CD4-positive, alpha-beta T cell treated with Interleukin-6 for 4 hours (primary cell): ENCODE data around the gene DSG3.

Source experiments
- DNase-seq: peaks from one replicate; pipeline ENCODE4 v3.0.0-alpha.2; 2020; ENCODE audit warnings: mixed read lengths

Gene DSG3

DNA sequence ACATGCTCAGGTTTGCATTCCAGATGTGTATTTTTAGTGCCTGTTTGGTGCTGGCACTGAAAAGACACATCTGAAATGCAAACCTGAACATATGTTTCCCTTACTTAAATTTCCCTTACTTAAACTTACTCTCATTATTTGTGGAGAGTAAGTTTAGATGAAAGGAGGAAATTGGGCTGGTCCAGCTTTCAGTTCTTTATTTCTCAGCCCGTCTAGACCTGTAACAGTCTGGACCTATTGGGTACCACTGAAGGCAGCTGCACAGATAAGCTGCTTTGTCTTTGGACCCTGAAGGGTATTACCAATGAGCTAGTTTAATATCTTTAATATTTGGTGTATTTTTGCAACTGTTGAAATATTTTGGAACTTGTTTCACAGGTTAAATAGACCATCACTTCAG, 17.0 kb upstream of the DSG3 start:
- no peak for DNase-seq

DNA sequence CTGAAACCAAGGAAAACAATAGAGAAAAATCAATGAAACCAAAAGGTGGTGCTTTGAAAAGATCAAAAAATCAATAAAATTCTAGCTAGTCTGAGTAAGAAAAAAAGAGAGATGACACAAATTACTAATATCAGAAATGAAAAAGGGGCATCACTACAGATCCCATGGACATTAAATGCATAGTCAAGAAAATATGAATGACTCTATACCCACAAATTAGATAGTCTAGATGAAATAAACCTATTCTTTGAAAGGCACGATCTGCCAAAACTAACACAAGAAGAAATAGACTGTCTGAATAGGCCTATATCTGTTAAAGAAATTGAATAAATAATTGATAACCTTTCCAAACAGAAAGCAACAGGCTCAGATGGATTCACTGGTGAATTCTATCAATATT, 15.2 kb upstream of the DSG3 start:
- no peak for DNase-seq

DNA sequence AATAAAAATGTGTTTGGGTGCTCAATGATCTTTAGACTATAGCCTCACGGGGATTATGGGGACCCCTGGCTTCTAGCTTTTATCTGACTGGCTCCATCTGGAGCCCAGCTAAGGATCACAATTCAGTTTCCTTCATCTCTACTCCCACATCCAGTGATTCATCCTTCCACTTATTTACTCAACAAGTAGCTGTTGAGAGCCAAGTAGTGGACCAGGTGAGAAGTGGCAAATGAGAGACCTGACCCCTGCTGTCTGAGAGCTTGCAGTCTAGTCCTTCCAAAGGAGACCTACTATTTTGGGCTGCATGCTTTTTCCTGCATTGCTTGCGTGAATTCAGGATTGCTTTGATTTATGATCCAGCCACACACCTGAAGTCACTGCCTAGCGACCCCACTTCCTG, 10.7 kb upstream of the DSG3 start:
- no peak for DNase-seq

DNA sequence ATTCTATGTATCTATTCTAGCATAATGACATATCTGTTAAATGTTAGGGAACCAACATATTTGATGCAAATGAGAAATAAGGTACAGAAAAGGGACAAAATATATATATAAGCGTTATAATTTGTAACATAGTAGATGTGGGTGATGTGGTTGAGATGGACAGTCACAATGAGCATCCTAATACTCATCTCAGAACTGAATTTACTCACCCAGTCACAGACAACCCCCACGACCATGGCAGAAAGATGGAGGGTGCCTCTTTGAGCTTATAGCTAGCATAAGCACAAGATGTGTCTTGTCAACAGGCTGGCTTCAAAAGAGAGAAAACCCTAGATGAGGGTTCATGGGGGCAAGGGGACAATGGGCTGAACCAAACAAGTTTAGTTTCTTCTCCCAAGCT, 9.1 kb upstream of the DSG3 start:
- no peak for DNase-seq

DNA sequence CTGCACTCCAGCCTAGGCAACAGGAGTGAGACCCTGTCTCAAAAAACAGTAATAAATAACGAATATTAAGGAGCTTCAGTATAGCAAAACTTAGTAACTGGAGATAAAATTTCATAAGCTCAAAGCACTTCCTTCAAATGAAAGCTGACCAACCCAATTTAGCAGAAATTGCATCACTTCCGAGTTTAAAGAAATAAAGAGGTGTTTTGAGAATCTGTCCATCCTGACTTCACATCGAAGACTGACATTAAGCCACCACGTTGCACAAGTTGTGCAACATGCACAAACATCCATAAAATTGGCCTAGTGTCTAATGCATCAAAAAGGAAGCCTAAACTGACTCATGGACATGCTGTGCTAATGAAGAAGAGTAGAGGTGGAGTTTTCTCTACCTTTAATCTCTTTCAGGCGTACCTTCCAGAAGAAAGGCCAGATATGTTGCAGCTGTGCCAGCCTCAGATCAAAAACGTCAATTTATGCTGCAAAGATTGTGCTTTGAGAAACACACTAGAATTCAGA, 7.7 kb upstream of the DSG3 start:
- DNase-seq, result no peak

DNA sequence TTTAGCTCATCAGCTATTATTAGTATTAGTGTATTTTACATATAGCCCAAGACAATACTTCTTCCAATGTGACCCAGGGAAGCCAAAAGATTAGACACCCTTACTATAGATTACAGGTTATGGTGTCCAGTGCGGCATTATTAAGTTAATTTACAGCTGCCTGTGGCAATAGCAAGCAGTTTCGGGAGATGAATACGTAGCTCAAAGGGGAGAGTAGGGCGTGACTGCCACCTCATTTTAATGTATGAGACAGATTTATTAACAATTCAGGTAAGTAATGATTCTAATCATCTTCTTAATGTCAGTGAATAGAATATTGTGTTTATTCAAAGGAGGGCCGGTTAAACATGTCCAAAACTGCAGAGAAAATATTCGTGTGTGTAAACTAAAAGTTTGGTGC, 6.8 kb upstream of the DSG3 start:
- no peak for DNase-seq

DNA sequence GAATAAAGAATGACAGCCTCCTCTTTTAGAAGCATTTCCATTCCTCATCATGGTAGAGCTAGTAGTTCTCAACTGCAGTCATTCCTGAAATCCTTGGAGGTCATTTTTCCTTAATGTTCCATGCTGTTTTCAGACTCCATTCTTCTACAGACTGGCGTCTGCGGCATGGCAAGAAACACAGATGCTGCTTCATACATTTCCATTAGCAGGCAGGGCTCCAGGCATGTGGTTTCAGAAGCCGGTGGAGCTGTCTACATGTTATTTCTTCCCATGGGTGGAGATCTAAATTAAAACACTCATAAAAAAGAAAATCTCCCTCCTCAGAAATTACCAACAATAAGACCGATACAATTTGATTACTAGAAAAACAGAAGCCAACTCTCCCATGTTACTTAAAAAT, 6.0 kb upstream of the DSG3 start:
- no peak for DNase-seq

DNA sequence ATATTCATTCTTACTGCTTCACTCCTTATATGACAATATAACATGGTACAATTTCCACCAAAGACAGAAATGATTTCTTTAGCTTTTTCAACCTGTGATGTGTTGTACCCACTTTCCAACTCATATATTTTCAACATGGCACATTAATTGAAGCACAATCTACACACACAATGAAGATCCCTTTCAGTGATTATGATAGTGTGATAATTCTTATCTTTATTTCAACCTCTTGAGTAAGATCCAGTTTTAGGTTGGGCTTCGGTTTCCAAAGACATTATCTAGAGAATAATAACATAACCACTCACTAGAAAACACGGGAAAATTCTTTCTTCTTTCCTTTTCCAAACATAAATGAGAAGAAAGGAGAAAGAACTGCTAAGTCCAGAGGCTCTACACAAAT, 3.4 kb upstream of the DSG3 start:
- no peak for DNase-seq

DNA sequence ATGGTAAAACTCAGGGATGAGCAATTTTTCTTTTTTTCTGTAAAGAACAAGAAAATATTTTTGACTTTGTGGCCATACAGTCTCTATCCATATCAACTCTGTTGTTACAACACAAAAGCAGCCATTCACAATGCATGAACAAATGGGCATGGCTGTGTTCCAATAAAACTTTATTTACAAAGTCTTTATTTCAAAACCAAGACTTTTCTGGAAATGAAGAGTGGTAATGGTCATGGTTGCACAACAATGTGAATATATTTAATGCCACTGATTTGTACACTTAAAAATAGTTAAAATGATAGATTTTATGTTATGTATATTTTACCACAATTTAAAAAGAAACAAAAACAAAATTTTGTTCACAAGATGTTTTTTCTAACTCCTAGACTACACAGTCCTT, 1.6 kb upstream of the DSG3 start:
- no peak for DNase-seq

DNA sequence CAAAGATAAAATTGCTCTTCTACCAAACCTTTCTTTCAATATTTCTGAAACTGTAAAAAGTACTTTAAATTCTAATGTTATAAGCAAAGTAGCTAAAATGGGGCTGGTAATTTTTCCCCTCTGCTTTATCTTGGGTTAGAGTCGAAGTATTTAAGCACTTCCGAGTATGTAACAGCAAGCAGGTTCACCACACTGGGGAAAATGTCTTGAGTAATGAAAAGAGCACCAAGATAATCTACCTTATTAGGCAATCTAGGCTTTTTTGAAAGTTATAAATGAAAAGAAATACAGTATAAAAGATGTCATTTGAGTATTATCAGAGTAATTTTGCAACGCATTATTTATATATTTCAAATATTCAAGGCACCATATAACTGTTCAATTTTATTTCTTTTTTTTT, 687 bp upstream of the DSG3 start:
- DNase-seq, result no peak

DNA sequence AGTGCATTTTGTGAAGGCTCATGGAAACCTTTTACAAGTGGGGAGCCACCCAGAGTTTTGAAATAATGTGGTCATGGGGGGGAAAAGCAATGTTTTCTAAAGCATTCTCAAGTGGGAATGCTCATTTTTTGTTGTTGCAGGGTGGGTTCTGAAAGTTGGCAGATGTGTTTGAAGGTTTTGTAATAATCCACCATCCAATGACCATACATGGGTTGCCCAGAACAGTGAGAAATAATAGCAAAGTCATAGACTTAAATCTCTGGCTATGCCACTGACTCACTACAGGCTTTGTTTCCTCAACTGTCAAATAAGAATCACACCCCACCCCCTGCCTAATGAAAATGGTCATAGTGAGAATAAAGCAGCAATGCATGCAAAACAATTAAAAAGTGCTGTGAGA, 2.9 kb downstream of the DSG3 start:
- no peak for DNase-seq

DNA sequence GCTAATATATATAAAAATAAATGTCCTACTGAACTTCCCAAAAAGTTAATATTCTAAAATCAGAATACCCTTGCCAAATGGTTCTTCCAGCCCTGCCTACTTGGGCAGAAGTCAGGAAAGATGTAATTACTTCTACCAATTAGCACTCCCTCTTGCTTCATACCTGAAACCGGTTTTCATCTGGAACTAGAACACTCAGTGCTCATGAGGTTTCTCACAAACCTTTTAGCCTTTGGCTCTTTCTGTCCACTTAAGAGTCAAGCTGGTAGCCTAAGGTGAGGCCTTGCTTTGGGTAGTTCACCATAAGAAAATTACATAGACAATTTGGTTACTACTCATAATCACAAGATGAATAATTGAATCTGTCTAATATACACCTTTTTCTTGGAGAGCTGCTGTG, 4.1 kb downstream of the DSG3 start:
- no peak for DNase-seq

DNA sequence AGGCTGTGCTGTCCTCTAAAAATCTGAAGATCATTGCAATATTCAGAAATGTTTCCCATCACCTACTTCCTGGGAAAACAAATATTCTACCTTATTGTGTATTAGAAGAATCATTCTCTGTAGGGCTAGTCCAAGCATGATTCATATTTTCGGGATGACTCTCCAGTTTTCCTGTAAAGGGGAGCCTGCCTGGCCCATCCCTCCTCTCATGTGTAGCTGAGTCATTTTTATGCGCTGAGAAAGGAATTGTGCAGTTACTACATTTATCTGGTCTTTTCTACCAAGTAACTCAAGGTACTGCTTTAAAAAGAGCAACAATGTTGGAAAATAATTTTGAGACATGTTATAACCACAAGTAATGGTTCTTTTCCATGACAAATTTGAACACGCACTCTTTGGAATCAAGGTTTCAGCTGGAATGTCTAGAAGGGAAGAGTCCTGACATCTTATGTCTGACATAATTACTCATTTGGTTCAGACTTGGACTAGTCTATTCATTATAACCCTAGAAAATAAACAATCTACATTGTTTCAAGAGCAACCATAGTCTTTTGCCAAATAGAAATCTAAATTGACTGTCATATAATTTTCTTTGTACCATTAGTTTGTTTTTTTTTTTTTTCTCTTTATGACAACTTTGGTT, 6.6 kb downstream of the DSG3 start:
- DNase-seq, result no peak

DNA sequence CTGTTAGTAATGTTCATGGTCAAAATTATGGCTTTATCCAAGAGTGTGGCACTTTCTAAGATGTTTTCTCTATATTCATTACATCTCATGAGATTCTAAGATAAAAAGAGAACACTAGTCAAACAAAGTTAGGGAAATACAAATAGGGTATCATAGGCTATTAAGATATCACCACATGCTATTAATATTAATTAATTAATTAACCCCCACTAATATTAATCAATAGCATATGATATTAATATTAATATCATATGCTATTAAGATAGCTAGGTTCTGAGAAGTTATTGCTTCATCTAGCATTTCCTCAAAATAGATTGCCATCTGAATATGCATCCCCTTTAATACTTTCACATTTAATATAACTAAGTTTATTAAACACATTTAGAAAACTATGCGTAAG, 22.1 kb downstream of the DSG3 start:
- DNase-seq, result no peak

DNA sequence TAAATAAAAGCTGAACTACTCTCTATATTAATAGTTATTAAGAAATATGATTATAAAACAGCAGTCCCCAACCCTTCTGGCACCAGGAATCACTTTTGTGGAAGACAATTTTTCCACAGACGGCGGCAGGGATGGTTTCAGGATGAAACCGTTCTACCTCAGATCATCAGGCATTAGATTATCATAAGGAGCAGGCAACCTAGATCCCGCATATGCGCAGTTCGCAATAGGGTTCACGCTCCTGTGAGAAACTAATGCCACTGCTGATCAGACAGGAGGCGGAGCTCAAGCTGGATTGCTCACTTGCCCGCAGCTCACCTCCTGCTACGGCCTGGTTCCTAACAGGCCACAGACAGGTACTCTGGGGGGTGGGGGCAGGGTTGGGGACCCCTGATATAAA, 31.1 kb downstream of the DSG3 start:
- no peak for DNase-seq

DNA sequence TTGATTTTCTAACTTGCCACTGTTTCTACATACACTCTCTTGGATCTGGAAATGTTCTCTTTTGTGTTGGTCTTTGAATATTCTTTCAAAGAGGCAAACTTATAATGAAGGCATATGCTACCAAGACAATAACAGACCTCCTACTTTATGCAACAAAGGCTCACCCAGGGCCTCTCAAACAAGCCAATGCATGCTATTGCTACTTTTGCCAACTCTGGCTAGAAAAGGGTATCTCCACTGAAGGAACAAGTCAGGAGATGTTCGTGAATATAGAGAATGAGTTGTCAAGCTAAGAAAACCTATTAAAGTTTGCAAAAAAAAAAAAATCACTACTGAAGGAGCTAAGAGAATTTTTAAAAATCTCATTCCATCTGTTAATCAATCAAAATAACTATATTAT, 34.5 kb downstream of the DSG3 start:
- no peak for DNase-seq

DNA sequence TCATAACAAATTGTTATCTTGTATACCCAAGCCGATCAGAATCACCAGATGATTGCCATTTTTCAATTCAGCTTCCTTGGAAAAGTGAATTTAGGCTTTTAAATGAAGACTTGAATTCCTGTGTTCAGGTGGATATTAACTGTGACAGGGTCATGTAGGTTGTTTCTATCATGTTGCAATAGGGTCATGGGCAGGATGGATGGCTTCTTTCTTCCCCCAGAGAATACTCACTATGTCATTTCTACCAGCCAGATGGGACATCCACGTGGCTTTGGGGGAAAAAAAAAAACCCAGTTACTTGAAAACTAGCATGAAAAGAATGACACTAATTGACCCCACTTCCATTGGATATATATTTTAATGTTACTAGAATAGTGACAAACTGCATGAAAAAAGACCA, 35.9 kb downstream of the DSG3 start:
- DNase-seq, result no peak

DNA sequence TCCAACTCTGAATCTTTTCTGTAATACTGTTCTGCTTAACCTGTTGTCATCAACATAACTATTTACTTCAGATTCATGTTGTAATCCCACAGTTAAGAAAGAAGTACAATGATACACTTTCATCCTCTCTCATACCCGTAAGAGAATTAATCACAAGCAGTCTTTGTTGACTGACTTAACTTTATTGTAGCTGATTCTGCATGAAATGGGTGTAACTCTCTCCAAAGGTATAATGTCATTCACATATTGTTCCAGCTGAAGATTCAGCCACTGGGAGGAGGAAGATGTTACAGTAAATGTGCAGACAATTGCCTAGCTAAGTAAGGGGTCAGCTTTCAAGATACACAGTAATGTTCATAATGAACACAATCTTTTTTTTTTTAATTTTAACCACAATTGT, 36.9 kb downstream of the DSG3 start:
- DNase-seq, result no peak

DNA sequence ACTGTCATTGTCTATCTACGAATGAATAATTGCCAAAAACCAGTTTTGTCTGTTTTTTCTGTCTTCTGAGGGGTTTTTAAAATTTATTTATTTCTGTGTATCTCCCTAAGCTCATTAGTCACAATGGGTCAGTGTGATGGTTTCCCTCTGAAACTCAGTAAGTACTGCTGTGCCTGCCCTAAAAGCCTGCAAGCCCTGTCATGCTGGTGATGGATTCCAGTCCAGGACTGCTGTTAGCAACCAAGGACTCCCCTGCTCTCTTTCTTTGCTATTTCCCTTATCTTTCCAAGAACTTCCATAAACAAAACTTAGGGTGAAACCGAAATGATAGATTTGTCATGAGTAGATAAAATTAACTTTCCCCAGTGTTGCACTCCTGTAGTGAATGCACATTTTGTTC, 38.6 kb downstream of the DSG3 start:
- no peak for DNase-seq

DNA sequence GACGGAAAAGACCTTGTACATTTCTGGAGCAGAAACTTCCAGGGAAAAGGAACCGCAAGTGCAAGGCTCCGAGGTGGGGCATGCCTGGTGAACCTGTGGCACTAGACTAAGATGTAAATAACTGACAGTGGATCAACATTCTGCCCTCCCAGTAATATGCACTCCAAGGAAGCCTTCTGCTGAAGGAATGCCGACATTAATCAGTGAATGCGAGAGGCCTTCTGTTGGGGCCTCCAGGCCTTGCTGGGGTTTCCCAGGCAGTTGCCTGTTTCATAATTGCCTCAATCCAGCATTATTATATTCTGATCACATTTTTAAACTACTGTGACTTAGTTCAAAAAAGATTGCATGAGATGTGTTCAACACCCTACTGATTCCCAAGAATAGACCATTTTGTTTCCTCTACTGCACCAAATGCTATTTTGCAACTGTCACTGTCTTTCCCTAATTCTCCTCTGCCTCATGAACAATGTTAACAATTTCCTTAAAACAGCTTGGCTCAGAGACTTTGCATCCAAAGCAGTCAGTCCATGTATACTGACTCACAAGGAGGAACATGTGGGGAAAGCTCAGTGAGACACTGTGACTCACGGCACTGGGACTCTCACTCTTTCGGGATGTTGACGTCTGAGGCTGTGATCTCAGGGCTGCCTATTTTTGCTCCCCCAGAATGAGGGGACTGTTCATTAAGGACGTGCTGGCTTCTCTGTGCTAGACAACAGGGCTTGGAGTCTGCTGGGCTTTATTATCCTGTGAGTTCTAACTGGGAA, 39.9 kb downstream of the DSG3 start:
- no peak for DNase-seq

DNA sequence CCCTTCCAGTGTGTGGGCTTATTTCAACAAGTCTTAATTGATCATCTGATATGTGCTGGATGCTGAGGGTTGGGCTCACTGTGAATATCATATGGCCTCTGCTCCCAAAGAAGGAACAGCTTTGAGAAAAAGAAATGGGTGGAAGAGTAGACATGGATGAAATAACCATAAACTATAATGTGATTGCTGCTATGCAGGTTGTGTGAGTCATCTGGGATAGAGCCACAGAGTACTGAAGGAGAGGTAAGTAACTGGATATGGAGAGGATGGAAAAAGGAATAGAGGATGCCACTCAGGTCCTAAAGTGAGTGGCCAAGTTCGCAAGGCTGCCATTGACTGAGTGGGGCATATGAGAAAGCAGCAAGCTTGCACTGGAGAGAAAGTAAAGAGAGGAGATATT, 41.8 kb downstream of the DSG3 start:
- DNase-seq, result no peak

DNA sequence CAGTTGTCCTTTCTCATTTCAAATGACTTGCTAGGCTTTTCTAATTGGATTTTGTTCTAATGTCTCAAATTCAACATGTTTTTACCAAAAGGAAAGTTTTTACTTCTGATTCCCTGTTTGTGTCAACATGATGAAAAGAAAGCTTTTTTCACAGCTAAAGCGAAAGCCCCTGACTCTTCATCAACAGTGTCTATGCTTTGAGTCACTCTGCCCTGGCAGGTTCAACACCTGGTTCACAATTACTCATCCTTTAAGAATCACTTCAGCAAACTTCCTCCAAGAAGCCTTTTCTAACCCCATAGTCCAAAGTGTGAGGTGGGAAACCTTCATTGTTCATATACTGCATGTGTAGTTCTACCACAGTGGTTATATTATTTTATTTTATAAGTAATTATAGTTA, 42.8 kb downstream of the DSG3 start:
- no peak for DNase-seq

DNA sequence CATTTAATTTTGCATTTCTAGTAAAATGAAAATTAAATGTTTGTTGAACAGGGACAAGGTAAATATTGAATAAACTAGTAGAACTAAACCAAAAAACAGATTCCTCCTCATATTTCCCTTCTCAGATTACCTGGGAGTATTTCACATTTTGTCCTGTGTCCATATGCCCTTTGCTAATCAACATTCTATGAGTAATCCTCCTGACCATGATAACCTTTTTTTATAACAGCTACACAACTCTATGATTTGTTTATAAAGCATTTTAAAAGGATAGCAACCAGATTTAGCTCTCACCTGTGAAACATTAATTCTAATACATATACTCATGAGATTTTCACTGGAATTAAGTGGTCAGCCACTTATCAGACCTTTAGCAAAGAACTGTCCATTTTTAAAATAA, 43.3 kb downstream of the DSG3 start:
- DNase-seq, result no peak

DNA sequence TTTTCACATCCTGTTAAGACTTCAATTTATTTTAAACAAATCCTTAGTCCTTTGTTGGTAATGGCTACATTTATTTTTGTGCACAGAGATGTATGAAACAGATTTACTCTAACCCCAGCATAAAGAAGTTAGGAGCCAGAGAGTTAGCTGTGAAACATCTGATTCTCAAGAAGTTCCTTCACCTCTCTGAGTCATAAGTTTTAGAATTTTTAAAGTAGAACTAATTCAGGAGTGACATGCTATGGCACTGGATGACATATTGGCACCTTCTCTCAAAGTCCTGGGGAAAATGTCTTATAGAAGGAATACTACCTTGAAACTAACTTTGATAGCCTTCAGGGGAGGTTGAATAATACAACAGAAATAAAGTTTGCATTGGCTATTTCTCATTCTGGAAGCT, 44.0 kb downstream of the DSG3 start:
- DNase-seq, result no peak

DNA sequence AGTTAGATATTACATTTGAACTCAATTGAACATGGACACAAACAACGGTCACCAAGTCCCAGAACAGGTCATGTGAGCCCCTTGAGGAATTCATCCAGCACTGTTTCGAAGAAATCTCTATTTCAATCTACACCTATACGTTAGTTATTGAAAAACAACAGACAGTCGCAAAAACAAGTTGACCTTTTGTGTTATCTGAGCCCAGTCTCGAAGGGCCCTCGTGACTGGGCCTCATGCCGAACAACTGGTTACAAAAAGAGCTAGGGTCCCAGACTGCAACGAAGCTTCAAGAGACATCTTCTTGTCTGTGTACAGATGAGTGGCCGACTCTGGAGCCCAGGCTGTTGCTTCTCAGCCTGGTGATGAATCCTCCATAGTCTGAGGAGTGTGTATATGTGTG, 45.1 kb downstream of the DSG3 start:
- DNase-seq, result no peak
